D721Med (cell line): ENCODE data around the gene PPT2.
A peak's percentile ranks its signal among the peaks of the same experiment; 100 is the strongest.
"Not testable (repeated sequence)": the region's sequence is repeated elsewhere in the genome, so short reads cannot be mapped to it uniquely, and the experiment has no call there.

Source experiments
- DNase-seq: peaks from one replicate; pipeline ENCODE4 v3.0.0; 2011; ENCODE audit warnings: low spot score; ENCODE audit not compliant: insufficient read length
- FAIRE-seq: peaks from 2 replicates; lab custom pipeline; 2011; peaks lifted over from hg19 to GRCh38; lab: Jason Lieb, UNC
- CTCF ChIP-seq: IDR thresholded peaks from 2 replicates; pipeline ENCODE4 v1.5.1; 2012; ENCODE audit warnings: mild to moderate bottlenecking, control low read depth; ENCODE audit not compliant: insufficient read depth; ENCODE audit errors: missing control alignments

Gene PPT2

DNA sequence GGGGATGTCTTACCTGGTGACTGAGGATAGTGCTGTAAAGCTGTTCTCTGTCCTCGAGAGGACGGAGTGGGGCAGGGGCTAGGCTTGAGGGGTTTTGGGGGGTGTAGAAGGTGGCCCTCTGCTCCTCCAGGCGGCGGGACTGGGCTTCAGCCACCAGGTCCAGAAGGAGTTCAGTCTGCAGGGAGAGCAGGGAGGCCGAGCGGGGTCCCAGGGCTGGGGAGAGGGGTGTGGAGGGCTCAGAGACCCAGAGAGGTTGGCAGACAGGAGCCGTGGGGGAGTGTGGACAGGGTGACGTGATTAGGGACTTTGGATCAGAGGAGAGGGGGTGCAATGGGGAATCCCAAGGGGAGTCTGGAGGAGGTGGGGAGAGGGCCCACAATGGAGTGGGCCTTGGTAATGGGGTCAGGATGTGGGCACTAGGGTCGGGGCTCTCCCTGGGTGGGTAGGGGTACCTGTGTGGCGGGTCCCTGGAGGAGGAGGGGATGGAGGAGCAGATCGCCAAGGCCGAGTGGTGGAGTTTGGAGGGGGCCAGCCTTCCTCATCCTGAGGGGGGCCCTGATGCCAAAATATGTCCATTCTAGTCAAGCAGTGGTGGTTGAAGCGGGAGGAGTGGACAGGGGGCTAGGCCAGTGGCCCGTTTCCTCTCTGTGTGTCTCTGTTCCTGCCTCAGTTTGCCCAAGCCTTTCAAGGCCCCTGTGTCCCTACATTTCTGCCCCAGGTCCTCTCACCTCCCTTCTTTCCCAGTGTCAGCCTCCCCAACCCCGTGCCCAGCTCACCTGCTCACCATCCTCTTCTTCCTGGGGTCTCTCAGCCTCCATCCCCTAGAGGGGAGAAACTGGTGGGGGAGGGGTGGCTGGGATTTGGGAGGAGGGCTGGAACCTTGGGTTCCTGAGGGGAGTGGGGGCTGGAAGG, 38.0 kb downstream of the PPT2 start:
- no peak for TF ChIP-seq CTCF
- FAIRE-seq (no peak), DNase-seq (no peak)

DNA sequence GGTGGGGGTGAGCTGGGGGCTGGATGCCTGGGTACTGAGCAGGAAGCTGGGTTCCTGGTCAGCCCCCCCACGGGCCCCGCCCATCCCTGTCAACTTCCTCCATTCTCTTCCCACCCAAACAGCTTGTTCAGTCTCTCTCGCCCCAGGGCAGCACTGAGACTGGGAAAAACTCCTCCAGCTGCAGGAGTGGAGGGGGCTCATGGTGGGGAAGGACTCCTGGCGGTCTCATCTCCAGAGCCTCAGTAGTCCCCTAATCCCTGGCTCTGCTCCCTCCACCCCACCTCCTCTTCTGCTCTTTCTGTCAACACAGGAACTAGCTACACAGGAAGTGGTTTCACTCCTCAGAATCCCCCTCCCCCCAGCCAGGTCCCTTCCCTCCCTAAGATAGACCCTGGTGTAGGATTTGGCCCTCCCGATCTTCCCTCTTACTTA, 38.7 kb downstream of the PPT2 start, which contains the start of gene GPSM3:
GPSM3 (minus strand) TSS at position 36 of the 432 bp plus-strand sequence. CDS start 130 bp downstream, outside the sequence.
- TF ChIP-seq CTCF, result no peak
- FAIRE-seq, result no peak
- DNase-seq, result no peak

- FAIRE-seq, DNase-seq: not testable (repeated sequence)
These were observed 39.2 kb downstream of the PPT2 start for GRCh38 chr6:32193096-32193495.

DNA sequence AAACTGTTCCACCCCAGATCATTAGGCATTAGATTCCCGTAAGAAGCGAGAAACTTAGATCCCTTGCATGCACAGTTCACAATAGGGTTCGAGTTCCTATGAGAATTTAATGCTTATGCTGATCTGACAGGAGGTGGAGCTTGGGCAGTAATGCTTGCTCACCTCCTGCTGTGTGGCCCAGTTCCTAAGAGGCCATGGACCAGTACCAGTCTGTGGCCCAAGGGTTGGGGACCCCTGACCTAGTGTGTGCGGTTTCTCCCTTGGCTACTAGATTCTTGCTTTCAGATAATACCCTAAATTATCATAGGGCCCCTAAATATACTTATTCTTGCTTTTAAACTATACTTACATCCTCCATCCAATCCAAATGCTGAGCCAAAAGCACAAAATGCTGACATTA, 40.4 kb downstream of the PPT2 start:
- DNase-seq, result no peak
- no peak for FAIRE-seq
- no peak for TF ChIP-seq CTCF

DNA sequence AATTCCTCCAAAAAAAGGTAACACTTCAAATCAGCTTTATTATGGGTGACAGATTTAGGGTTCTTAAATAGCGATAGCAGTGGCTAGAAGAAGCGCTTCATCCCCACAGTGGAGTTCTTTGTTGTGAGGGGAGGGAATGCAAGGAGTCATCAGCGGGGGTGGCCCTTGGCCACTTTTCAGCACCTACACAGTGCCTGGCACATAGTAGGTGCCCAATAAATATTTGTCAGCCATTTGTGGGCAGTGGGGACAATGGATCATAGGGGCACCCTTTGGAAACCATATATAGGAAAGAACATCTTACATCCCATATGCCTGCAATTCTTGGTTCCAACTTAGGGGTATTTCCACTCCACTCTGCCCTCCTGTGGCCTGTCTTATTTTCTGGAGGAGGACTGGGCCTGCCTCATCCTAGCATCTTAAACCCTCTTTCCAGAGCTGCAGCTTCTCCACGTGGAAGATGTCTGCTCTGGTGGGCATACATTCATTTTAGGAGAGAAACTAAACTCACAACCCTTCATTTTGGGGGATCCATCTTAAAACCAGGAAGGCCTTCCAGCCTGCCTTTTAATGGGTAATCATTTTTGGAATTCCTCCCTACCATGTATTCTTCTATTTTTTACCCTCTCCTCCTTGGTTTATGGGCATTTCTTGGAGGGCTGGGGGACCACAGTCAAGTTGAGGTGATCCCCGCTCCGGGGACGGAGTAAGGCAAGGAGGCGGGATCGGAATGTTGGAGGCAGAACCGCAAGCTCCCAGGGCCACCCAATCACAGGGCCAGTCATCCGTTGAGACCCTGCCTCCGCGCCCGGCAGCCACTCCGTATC, 41.1 kb downstream of the PPT2 start:
- DNase-seq (no peak), FAIRE-seq (no peak)
- TF ChIP-seq CTCF, result peak; percentile 43

DNA sequence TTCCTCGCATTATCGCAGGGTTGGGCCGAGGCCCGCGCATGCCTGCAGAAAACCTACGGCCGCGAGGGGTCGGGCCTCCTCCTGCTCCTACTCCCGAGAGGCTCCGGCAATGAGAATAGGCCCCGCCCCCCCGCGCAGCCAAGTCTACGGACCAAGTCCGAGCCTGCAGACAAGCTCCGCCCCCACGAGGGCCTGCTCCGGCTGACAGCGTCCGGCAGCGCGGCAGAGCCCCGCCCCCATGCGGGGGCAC, 41.6 kb downstream of the PPT2 start:
- FAIRE-seq, result no peak
- DNase-seq, result peak; percentile 78
- TF ChIP-seq CTCF, result peak; percentile 0

- DNase-seq (no peak), FAIRE-seq (no peak)
- no peak for TF ChIP-seq CTCF
These were observed 42.2 kb downstream of the PPT2 start for GRCh38 chr6:32195902-32196681.
